D341Med (cell line): Measurements from ENCODE around the gene CAPN12.
A peak's percentile ranks its signal among the peaks of the same experiment; 100 is the strongest.

Experiments
- DNase-seq: peaks from one replicate; pipeline ENCODE4 v3.0.0; 2012; ENCODE audit warnings: low spot score

The CAPN12 gene

GRCh38 chr19:38723990-38724854 lies 20.1 kb downstream of the CAPN12 start:
- no peak for DNase-seq

- DNase-seq: no peak
These were observed 20.7 kb downstream of the CAPN12 start for GRCh38 chr19:38723606-38723965.

GRCh38 chr19:38722947-38723605 lies 21.2 kb downstream of the CAPN12 start:
- DNase-seq: no peak

DNA sequence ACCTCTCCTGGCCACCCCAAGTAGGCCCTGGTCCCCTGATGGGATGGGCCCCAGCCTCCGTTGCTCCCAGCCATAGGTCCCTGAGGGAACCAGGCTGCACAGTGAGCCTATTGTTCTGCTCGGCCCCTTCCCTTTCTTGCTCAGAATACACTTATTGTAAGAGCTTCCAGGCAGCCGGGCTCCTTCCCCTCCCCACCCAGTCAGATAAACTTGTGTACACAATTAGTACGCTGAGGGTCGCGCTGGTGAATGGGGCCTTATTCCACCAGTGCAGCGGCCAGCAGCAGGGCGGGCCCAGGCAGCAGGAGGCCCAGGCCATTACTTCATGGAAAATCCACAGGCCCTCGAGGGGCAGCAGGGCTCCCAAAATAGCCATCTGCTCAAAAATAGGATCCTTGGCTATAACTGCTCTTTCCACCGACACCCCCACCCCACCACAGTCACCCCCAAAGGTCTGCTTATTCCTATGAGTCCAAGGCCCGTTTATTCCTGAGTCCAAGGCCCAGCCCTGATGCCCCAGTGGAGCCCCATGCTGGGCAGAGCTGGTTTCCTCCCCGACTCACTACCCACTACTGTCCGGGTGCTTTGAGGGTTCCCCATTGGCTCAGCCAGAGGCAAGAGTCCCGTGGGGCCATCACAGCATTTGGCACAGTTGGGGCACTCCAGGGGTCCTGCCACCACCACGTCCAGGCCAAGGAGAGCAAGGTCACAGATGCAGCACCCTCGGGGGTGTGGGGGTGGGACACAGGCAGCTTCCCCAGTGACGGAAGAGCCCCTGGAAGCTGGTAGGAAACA lies 22.1 kb downstream of the CAPN12 start:
- no peak for DNase-seq

DNA sequence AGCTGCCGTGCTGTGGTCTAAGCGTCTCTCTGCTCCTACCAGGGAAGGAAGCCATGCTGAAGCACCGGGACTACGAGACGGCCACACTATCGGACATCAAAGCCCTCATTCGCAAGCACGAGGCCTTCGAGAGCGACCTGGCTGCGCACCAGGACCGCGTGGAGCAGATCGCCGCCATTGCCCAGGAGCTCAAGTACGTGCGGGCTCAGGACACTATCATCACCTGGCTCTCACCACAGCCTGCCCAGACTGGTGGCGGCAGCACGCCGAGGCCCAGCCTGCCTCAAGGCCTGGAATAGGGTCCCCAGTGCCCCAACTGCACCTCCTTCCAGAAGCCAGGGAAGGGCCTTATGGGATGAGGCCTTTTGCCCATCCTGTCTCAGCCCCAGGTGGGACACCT lies 22.8 kb downstream of the CAPN12 start:
- no peak for DNase-seq

GRCh38 chr19:38720559-38721236 lies 23.6 kb downstream of the CAPN12 start:
- DNase-seq: no peak

- DNase-seq: no peak
These were observed 24.3 kb downstream of the CAPN12 start for GRCh38 chr19:38719761-38720558.

DNA sequence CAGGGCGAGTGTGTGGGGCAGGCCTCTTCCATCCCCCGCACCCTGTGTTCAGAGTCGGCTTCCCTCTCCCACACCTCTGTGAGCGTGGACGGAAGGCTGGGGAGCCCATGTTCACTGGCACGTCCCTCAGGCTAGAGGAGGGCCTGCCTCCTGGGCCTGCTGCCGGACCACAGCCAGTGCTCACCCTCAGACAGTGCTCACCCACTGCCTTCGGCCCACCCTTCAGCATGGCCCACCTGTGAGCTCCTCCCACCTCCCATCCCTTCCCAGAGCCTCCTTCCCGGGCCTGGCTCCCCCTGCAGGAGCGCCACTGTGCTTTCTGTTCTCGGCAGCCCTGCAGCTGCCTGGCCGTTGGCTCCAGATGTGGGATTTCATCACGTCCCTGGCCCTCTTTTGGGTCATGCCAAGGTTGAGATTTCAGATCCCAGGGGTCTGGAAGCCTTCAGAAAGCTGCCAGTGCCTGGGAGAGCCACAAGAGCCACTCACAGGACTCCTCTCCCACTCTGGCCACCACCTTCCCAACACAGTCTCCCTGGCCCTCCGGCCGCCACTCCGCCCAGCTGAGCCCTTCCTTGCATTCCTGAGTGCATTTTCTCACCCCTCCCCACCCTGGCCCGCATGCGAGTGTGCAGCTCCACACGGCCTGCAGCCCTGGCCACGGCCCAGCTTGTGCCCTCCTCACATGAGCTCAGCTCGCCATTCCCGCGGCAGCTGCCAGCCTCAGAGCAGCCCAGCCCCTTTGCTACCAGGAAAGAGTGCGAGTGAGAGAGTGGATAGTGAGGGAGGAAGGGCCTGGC lies 25.3 kb downstream of the CAPN12 start:
- DNase-seq: peak; percentile 60

- no peak for DNase-seq
These were observed 26.4 kb downstream of the CAPN12 start for GRCh38 chr19:38717855-38718254.

- DNase-seq: no peak
These were observed 27.2 kb downstream of the CAPN12 start for GRCh38 chr19:38717051-38717450.

GRCh38 chr19:38715555-38715954 lies 28.7 kb downstream of the CAPN12 start:
- no peak for DNase-seq

DNA sequence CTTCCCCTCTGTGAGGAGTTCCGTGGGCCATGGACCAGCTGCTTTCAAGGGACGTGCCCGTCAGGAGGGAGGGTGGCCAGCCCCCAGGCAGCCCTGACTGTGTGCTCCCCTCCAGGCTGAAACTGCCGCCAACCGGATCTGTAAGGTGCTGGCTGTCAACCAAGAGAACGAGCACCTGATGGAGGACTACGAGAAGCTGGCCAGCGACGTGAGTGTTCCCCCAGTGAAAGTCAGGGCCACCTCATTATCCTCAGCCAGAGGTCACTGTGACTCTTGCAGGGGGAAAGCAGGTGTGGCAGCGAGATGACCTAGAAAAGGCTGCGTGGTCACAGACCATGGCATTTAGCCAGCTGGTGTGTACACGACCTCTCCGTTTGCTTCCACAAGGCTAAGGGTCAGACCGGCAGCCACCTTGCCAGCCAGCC lies 29.9 kb downstream of the CAPN12 start:
- DNase-seq: no peak

DNA sequence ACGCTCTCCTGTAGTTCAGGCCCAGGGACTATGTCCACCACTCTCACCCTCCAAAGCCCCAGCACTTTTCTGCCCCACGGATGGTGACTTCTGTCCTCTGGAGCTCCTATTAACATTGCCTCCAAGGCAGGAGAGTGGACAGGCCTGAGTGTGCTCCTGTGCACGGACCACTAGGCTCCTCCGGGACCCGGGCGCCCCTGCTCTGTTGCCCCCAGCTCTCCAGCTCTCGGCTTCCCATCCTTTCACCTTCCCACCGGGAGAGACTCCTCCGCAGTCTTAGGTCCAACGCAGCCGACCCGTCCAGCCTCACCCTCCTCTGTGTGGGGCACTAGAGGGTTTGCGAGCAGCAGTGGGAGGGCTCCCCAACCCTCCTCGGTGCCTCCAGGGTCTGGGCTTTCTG lies 30.4 kb downstream of the CAPN12 start:
- DNase-seq: no peak

- no peak for DNase-seq
These were observed 31.0 kb downstream of the CAPN12 start for GRCh38 chr19:38713227-38713649.

DNA sequence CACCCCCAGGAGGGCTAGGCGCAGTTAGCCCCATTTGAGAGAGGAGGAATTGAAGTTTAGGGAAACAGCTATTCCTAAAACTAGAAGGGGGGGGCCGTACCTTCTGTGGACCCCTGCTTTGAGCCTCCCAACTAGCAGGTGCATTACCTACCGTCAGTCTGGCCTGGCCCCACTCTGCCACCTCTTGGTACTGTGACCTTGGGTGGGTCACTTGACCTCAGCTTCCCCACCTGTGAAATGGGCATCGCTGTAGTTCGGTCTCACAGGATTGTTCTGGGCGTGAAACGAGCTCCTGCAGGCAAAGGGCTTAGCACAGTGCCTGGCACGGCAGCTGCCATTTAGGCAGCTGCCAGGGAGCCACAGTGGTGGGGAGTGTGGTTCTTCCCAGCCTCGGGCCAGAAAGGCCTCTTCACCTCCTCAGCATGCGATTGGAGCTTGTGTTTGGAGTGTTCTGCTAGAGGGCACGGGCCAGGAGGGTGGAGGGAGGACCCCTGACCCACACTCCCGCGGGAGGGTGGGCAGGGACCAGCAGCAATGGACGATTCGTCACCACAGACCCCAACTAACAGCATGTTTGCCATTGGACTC lies 32.0 kb downstream of the CAPN12 start:
- DNase-seq: no peak

GRCh38 chr19:38711726-38712153 lies 32.5 kb downstream of the CAPN12 start:
- DNase-seq: no peak

DNA sequence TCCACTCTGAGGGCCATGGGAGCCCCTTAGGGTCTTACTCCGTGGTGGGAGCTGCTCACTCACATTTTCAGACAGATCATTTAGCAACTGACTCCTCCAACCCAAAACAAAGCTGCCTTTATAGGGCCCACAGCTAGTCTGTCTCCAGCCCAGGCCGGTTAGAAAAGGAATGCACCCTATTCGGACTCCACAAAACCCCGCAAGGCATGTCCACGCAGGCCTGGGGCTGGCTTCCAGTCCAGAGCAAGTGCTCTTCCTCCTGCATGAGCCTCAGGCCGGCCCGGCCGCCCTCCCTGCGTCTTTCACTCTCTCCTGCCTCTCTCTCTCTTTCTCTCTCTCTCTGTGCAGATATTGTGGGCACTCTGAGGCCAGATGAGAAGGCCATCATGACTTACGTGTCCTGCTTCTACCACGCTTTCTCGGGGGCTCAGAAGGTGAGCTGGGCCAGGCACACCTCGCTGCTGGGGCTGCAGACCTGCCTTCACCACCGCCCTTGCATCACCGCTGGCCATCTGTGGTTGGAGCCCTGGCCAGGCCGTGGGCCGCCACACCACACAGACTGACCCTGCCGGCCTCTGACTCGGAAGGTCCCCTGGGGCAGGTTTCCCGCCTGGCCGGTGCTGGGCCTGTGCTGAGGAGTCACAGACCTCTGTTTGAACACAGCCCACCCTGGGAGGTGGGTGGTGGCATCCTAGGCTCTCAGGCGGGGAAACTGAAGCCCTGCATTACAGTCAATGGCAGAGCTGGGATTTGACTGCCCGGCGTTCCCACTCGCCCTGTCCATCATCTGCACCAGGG lies 33.1 kb downstream of the CAPN12 start:
- no peak for DNase-seq

- DNase-seq: no peak
These were observed 33.9 kb downstream of the CAPN12 start for GRCh38 chr19:38710416-38710702.

DNA sequence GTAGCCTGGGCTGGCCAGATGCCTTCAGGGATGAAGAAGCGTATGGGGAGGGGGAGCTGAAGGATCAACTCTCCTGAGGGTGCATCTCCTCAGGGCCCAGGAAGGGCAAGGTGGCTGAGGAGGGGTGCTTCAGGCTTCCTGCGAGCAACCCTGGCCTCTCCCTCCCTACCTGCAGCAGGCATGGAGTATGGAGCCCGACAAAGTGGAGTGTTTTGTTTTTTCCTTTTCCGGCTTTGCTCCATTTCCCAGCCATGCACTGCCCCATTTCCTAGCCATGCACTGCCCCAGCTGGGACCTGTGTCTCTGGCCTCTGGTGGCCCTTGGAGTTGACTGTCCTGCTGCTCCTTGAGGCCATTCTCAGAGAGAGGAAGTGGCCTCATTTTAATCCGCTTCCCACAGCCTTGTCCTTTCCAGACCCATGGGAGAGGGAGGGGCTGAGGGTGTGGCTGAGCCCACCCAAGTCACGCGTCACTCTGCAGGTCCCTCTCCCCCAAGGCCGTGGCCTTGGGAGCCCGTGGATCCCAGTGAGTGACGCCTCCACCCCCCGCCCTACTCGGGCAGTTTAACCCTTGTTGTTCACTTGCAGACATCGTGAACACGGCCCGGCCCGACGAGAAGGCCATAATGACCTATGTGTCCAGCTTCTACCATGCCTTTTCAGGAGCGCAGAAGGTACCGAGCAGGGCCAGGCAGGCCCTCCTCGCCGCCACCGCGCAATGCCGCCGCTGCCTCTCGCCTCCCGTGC lies 34.4 kb downstream of the CAPN12 start:
- DNase-seq: no peak
